GM12864 (cell line): ENCODE measurements around the gene UBE2QL1.

Experiments
- DNase-seq: peaks from one replicate; pipeline ENCODE4 v3.0.0-alpha.2; 2011; ENCODE audit warnings: low read depth
- H3K4me3 ChIP-seq: 2 replicates; pipeline ENCODE4 v1.5.1; 2011; ENCODE audit warnings: mild to moderate bottlenecking, low read depth, low read length, control low read depth
- TF ChIP-seq, protein P1 (sequence below): IDR thresholded peaks from 2 replicates; pipeline ENCODE4 v1.5.1; 2011; ENCODE audit warnings: low read depth, mild to moderate bottlenecking, moderate library complexity, low read length, control low read depth, inconsistent platforms; ENCODE audit errors: missing control alignments

Gene UBE2QL1

DNA sequence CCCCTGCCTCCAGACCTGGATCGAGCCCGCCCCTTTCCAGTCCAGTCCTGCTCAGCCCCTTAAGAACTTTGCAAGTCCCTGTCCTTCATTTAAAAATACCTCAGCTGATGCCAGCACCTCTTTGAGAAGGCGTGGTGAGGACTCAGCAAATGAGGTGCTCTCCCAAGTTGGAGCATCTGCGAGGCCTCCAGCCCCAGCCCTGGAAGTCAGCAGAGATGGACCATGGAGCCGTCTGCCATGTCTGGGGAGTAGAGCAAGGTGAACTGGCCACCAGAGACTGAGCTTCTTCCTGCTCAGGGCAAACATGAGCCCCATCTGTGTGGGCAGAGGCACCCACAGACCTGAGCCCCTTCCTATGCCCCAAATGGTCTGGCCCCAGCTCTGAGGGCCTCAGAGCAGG lies 71.5 kb downstream of the UBE2QL1 start:
- DNase-seq: no peak
- TF ChIP-seq, protein P1, sequence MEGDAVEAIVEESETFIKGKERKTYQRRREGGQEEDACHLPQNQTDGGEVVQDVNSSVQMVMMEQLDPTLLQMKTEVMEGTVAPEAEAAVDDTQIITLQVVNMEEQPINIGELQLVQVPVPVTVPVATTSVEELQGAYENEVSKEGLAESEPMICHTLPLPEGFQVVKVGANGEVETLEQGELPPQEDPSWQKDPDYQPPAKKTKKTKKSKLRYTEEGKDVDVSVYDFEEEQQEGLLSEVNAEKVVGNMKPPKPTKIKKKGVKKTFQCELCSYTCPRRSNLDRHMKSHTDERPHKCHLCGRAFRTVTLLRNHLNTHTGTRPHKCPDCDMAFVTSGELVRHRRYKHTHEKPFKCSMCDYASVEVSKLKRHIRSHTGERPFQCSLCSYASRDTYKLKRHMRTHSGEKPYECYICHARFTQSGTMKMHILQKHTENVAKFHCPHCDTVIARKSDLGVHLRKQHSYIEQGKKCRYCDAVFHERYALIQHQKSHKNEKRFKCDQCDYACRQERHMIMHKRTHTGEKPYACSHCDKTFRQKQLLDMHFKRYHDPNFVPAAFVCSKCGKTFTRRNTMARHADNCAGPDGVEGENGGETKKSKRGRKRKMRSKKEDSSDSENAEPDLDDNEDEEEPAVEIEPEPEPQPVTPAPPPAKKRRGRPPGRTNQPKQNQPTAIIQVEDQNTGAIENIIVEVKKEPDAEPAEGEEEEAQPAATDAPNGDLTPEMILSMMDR: no peak
- no peak overlapping the region for H3K4me3 ChIP-seq

DNA sequence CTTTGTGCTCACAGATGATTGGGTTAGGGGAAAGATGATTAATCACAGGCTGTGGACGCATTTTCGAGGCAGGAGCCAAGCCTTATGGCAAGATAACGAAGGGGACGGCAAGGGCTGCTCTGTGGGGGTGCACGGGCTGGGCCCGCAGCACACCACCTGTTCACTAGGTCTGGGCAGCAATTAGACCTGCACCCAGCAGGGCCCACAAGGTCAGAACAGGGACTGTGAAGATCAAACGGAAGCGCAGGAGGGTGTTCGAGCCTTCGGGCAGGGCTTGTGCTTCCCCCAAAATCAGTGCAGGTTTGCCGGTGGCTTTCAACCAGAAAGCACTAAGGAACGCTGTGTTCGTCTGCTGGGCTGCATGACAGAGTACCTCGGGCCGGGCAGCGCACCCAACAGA lies 73.7 kb downstream of the UBE2QL1 start:
- H3K4me3 ChIP-seq: no peak overlapping the region
- DNase-seq: no peak
- TF ChIP-seq, protein P1: no peak

DNA sequence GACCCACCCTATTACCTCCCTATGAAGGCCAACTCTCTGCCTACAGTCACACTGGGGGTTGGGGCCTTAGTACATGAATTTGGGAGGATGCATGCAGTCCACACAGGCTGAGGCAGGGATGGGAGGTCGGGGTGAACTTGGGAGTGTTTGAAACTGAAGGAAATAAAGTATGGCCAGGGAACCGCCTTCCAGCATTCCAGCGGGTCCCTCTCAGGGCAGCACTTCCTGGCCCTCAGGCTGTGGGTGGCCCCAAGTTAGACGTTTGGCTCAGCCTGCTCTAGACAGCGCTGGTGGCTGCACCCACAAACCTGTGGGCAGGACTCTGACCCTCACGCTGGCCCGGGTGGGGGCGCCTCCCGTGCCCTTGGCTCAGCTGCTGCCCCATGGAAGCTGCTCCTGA lies 74.3 kb downstream of the UBE2QL1 start:
- TF ChIP-seq, protein P1: no peak
- no peak for DNase-seq

DNA sequence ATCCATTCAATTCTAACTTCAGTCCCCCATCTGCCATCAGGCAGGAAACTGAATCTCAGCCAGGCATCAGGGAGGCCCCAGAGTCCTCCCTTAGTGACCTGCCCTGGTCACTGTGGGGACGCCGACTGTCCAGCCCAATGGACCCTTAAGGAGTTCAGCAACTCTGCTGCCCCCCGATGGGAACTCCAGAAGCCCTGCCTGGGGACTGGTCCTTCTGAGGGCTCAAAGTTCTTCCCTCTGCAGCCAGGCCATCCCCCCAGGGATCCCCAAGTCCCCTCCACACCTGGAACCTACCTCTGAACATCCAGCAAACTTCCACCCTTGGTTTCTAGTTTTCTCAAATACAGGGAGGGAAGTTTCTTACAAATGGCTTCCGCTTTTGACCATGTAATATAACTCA lies 76.8 kb downstream of the UBE2QL1 start:
- no peak for DNase-seq
- TF ChIP-seq, protein P1: no peak
- no peak overlapping the region for H3K4me3 ChIP-seq

More for the DNA sequence above, 74.3 kb downstream of the UBE2QL1 start:
- no peak overlapping the region for H3K4me3 ChIP-seq

DNA sequence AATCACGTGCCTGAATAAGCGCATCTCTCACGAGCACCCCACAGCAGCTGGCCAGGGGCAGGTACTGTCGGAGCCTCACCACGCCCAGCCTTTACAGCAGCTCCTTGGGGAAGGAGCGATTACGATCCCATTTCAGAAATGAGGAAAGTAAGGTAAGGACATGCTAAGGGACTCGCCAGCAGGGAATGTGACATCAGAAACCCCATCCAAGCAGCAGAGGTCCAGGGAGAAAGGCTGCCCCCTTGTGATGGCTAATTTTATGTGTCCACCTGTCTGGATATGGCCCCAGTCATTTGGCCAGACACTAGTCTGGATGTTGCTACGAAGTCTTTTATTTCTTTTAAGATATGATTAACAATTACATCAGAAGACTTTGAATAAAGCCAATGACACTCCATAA lies 77.3 kb downstream of the UBE2QL1 start:
- TF ChIP-seq, protein P1: peak; percentile 44
- H3K4me3 ChIP-seq: no peak overlapping the region
- peak; percentile 15 for DNase-seq

DNA sequence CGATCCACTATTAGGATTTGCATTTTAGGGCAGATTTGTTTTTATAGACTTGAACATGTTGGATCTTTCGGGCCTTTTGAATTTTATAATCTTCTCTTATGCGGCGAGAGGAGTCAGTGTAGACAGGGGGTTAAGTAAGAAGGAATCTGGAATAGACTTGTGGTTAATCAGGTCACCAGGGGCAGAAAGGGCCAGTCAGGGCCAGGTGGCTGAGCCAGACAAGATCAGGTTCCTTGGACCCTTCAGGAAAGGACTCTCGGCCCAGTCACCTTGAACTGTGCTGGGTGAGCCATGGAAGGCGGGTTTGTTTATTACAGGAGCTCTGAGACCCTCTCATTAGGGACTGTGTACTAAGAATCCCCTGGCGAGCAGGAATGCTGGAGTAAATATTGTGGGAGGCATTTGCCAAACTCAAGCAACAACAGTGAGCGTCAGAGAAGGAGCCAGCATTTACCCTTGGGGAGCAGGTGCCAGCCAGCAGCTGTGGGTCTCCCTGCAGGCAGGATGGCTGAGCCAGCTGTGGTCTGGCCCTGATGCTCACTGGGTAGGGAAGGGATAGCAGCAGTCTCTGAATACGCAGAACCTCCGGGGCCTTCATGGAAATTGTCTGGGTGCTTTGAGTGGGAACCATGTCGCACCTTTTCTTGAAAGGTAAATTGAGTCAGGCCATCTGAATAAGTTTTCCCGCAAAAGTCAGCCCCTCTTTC lies 79.2 kb downstream of the UBE2QL1 start:
- TF ChIP-seq, protein P1: no peak
- no peak for DNase-seq
- no peak overlapping the region for H3K4me3 ChIP-seq

DNA sequence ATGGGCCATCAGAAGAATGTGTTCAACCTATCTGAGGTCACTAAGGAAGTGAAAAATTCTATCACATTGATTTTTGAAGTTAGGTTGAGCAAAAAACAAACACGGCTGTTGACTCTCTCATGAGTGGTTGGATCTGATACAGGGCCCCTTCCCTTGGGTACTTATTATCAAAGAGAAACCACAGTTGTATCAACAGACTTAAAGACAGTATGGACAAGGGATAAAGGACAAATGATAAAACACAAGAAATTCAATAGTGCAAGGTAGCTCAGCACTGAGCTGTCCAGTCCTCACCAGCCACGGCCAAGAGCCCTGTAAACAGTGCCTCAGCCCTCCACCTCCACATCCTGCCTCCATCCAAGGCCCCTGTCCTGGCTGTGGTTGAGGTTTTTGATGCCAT lies 86.9 kb downstream of the UBE2QL1 start:
- no peak overlapping the region for H3K4me3 ChIP-seq
- DNase-seq: no peak
- TF ChIP-seq, protein P1: no peak
